H1 (cell line): ENCODE data around the gene MTF2. TPM values are rescaled to one million over a fixed set of nuclear protein-coding genes. Genes with fewer than 3 reads are reported as not detected.

Experiments used
- ATF2 ChIP-seq: IDR thresholded peaks from 2 replicates; pipeline ENCODE4 v1.6.1; 2012; ENCODE audit warnings: low read length, inconsistent platforms
- CEBPB ChIP-seq: IDR thresholded peaks from 2 replicates; pipeline ENCODE4 v1.6.1; 2012; ENCODE audit warnings: low read depth, low read length
- CTBP2 ChIP-seq: IDR thresholded peaks from 2 replicates; pipeline ENCODE4 v1.7.0; 2011; ENCODE audit warnings: borderline replicate concordance, mild to moderate bottlenecking, moderate library complexity, mixed read lengths, low read length; ENCODE audit not compliant: insufficient read depth, insufficient read length
- EGR1 ChIP-seq: IDR thresholded peaks from 2 replicates; pipeline ENCODE4 v1.6.1; 2011; ENCODE audit warnings: low read depth, low read length, borderline replicate concordance
- EP300 ChIP-seq, 2 experiments: IDR thresholded peaks; 1 replicate in 1 of 2; 2 replicates in 1 of 2; pipeline ENCODE4 v1.6.1; 2011 to 2012; ENCODE audit warnings: low read depth in 2 of 2, low read length in 2 of 2, mild to moderate bottlenecking in 2 of 2, borderline replicate concordance in 1 of 2, inconsistent platforms in 1 of 2, moderate library complexity in 1 of 2
- EZH2 ChIP-seq: fragments of 200-600 bp; sonication (generic); IDR thresholded peaks from 2 replicates; pipeline ENCODE4 v1.7.1; 2012; ENCODE audit warnings: low read depth, mild to moderate bottlenecking, moderate library complexity, low read length, inconsistent platforms; ENCODE audit not compliant: severe bottlenecking
- GTF2F1 ChIP-seq: IDR thresholded peaks from 2 replicates; pipeline ENCODE4 v1.6.1; 2012; ENCODE audit warnings: low read depth, low read length, improper control_type of control experiment, borderline replicate concordance
- JUND ChIP-seq: IDR thresholded peaks from 2 replicates; pipeline ENCODE4 v1.6.1; 2011; ENCODE audit warnings: mild to moderate bottlenecking, improper control_type of control experiment, low read length
- KDM1A ChIP-seq: fragments of 200-600, 300-600 bp; sonication (generic); IDR thresholded peaks from 2 replicates; pipeline ENCODE4 v1.7.1; 2016; ENCODE audit warnings: mild to moderate bottlenecking, low read length, borderline replicate concordance
- KDM5A ChIP-seq: fragments of 200-600 bp; IDR thresholded peaks from 2 replicates; pipeline ENCODE4 v1.7.1; 2012; ENCODE audit warnings: mild to moderate bottlenecking, low read length, inconsistent platforms, mixed read lengths
- MAX ChIP-seq: IDR thresholded peaks from 2 replicates; pipeline ENCODE4 v1.6.1; 2012; ENCODE audit warnings: inconsistent platforms
- POLR2AphosphoS5 ChIP-seq: IDR thresholded peaks from 2 replicates; pipeline ENCODE4 v1.6.1; 2011; ENCODE audit warnings: low read depth, low read length
- POU5F1 ChIP-seq: IDR thresholded peaks from 2 replicates; pipeline ENCODE4 v1.6.1; 2011; ENCODE audit warnings: low read depth, mild to moderate bottlenecking, low read length, moderate library complexity
- RBBP5 ChIP-seq: IDR thresholded peaks from 2 replicates; pipeline ENCODE4 v1.7.1; 2012; ENCODE audit warnings: low read depth, mild to moderate bottlenecking, inconsistent platforms, low read length, moderate library complexity, borderline replicate concordance
- RNF2 ChIP-seq: fragments of 200-900, 300-1000 bp; sonication (generic); IDR thresholded peaks from 2 replicates; pipeline ENCODE4 v1.7.1; 2016; ENCODE audit warnings: borderline replicate concordance, low read depth, mild to moderate bottlenecking, antibody characterized with exemption, low read length; ENCODE audit not compliant: poor library complexity, severe bottlenecking; ENCODE audit errors: missing control alignments
- RXRA ChIP-seq: IDR thresholded peaks from 2 replicates; pipeline ENCODE4 v1.6.1; 2011; ENCODE audit warnings: low read depth, mild to moderate bottlenecking, low read length, moderate library complexity; ENCODE audit not compliant: insufficient read depth
- SRF ChIP-seq: IDR thresholded peaks from 2 replicates; pipeline ENCODE4 v1.6.1; 2011; ENCODE audit warnings: mild to moderate bottlenecking, low read depth, low read length, moderate library complexity
- TAF7 ChIP-seq: optimal IDR thresholded peaks from 2 replicates; pipeline ENCODE3; 2011; ENCODE audit warnings: low read depth, mild to moderate bottlenecking, inconsistent platforms, low read length, moderate library complexity, borderline replicate concordance
- TBP ChIP-seq: IDR thresholded peaks from 2 replicates; pipeline ENCODE4 v1.6.1; 2011; ENCODE audit warnings: low read depth, low read length, improper control_type of control experiment
- TCF12 ChIP-seq: IDR thresholded peaks from 2 replicates; pipeline ENCODE4 v1.6.1; 2011; ENCODE audit warnings: low read depth, mild to moderate bottlenecking, low read length
- TEAD4 ChIP-seq: IDR thresholded peaks from 2 replicates; pipeline ENCODE4 v1.6.1; 2012; ENCODE audit warnings: low read depth, low read length, inconsistent platforms, mixed read lengths
- YY1 ChIP-seq: IDR thresholded peaks from 2 replicates; pipeline ENCODE4 v1.6.1; 2011; ENCODE audit warnings: low read depth, mild to moderate bottlenecking, low read length
- polyA plus RNA-seq, 7 experiments: library from polyadenylated mRNA; depleted of rRNA in 3 of 7; stranded (reverse) in 5 of 7; unstranded in 2 of 7; fragments of >200 nt in 5 of 7; fragments of 200-250 nt in 2 of 7; gene quantifications; 1 replicate in 5 of 7; 2 replicates in 1 of 7; 4 replicates in 1 of 7; pipeline versions ENCODE4 v1.2.1 to v1.2.3, GENCODE V29; 2011 to 2013; ENCODE audit warnings: missing spikeins in 2 of 7, mixed read lengths in 2 of 7
- total RNA-seq: library from RNA; stranded (reverse); fragmentation: NEBNext Ultra II Directional; extraction: Animal tissue kit (Norgen Biotek cat#: 25700); gene quantifications from 2 replicates; pipeline ENCODE4 v1.2.1, GENCODE V29; 2021

The MTF2 gene
- total and polyA plus RNA-seq, 2 of the 8 experiments (the other 6 are each of a cell fraction or from before 2014, with no cell fraction given), result 72.1 to 102 TPM

- TF ChIP-seq EP300 (IDR thresholded peaks at IDR 0.05; ENCODE audit: borderline replicate concordance in 1 of 2, low read depth in 2 of 2, low read length in 2 of 2), result peak; percentile 21 to 96
- TF ChIP-seq RNF2, result no peak
- peak; percentile 96 for TF ChIP-seq ATF2
- no peak; the same call in 1 of the 2 replicates for TF ChIP-seq EGR1
- peak; percentile 17; the same call in 1 of the 2 replicates for TF ChIP-seq CEBPB
- TF ChIP-seq MAX, result peak; percentile 94
- TF ChIP-seq TAF7, result peak; percentile 97
- TF ChIP-seq TEAD4, result peak; percentile 85
- TF ChIP-seq RBBP5, result peak; percentile 68; the same call in 1 of the 2 replicates
- peak; percentile 93 for TF ChIP-seq CTBP2
- peak; percentile 98 for TF ChIP-seq TBP
- peak; percentile 72 for TF ChIP-seq JUND
- 0 out of 2 replicates have a peak, but pooled peaks have one; percentile 79 for TF ChIP-seq TCF12
- peak; percentile 52; the same call in 1 of the 2 replicates for TF ChIP-seq SRF
- peak; percentile 99 for TF ChIP-seq POLR2AphosphoS5
- peak; percentile 42; the same call in 1 of the 2 replicates for TF ChIP-seq POU5F1
- no peak for TF ChIP-seq EZH2
- TF ChIP-seq KDM5A, result peak; percentile 80
- peak; percentile 98 for TF ChIP-seq YY1
- TF ChIP-seq KDM1A, result peak; percentile 52; the same call in 1 of the 2 replicates
- TF ChIP-seq GTF2F1, result peak; percentile 89; the same call in 1 of the 2 replicates
- 0 out of 2 replicates have a peak, but pooled peaks have one; percentile 68 for TF ChIP-seq RXRA
These were observed at the start of gene MTF2 (continued) for GRCh38 chr1:93078986-93079654.
